Measurements from ENCODE around the gene VPS51. TPM values are rescaled to one million over a fixed set of nuclear protein-coding genes. Genes with fewer than 3 reads are reported as not detected.
A peak's percentile ranks its signal among the peaks of the same experiment; 100 is the strongest.

The VPS51 gene
- total RNA-seq, 1 donor from 2014 or later = 203 TPM

- no peak overlapping the region for H3K4me3 ChIP-seq (ENCODE audit: low read depth, low read length)
- FAIRE-seq = no peak
- H3K36me3 ChIP-seq (ENCODE audit: control insufficient read depth, insufficient read depth, low read length) = no peaks in the 10 kb centered on the region
- H3K27me3 ChIP-seq (ENCODE audit: control insufficient read depth, insufficient read depth, low read length) = no peaks in the 10 kb centered on the region
- no peak for DNase-seq (ENCODE audit: low read depth)
- TF ChIP-seq, protein P1, sequence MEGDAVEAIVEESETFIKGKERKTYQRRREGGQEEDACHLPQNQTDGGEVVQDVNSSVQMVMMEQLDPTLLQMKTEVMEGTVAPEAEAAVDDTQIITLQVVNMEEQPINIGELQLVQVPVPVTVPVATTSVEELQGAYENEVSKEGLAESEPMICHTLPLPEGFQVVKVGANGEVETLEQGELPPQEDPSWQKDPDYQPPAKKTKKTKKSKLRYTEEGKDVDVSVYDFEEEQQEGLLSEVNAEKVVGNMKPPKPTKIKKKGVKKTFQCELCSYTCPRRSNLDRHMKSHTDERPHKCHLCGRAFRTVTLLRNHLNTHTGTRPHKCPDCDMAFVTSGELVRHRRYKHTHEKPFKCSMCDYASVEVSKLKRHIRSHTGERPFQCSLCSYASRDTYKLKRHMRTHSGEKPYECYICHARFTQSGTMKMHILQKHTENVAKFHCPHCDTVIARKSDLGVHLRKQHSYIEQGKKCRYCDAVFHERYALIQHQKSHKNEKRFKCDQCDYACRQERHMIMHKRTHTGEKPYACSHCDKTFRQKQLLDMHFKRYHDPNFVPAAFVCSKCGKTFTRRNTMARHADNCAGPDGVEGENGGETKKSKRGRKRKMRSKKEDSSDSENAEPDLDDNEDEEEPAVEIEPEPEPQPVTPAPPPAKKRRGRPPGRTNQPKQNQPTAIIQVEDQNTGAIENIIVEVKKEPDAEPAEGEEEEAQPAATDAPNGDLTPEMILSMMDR (IDR thresholded peaks at IDR 0.05; ENCODE audit: insufficient read depth, low read length, severe bottlenecking) = no peak
Measured at GRCh38 chr11:65066315-65066714, 29.7 kb upstream of the VPS51 start.

- FAIRE-seq = no peak
Measured at GRCh38 chr11:65066805-65067291, 29.2 kb upstream of the VPS51 start.

GRCh38 chr11:65067446-65067845, 28.6 kb upstream of the VPS51 start:
- TF ChIP-seq, protein P1 (IDR thresholded peaks at IDR 0.05; ENCODE audit: insufficient read depth, low read length, severe bottlenecking) = no peak
- no peak for FAIRE-seq

More at GRCh38 chr11:65066805-65067291, 29.2 kb upstream of the VPS51 start:
- DNase-seq (ENCODE audit: low read depth) = no peak
- no peaks in the 10 kb centered on the region for H3K36me3 ChIP-seq (ENCODE audit: control insufficient read depth, insufficient read depth, low read length)
- H3K27me3 ChIP-seq (ENCODE audit: control insufficient read depth, insufficient read depth, low read length) = no peaks in the 10 kb centered on the region
- H3K4me3 ChIP-seq (ENCODE audit: low read depth, low read length) = no peak overlapping the region
- TF ChIP-seq, protein P1 (IDR thresholded peaks at IDR 0.05; ENCODE audit: insufficient read depth, low read length, severe bottlenecking) = no peak

DNA sequence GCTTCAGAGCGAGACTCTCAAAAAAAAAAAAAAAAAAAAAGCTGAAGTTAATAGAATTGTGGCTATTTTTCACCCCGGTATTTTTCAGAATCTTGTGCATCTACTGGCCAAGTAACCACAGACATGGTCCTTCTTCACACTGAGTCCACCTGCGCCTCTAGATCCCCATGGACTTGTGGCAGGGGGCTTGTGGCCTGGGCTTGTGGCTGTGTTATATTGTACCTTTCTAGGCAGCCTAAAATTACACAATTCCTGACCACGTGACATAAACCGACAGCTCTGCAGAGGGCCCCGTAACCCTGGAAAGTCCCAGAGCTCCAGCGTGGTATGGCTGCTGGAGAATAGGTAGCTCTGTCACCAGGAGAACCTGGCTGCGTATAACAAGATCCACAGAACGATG, 26.8 kb upstream of the VPS51 start:
- peak; percentile 43 for DNase-seq (ENCODE audit: low read depth)
- H3K27me3 ChIP-seq (ENCODE audit: control insufficient read depth, insufficient read depth, low read length) = no peaks in the 10 kb centered on the region
- TF ChIP-seq, protein P1 (IDR thresholded peaks at IDR 0.05; ENCODE audit: insufficient read depth, low read length, severe bottlenecking) = no peak
- no peaks in the 10 kb centered on the region for H3K36me3 ChIP-seq (ENCODE audit: control insufficient read depth, insufficient read depth, low read length)
- FAIRE-seq = no peak
- no peak overlapping the region for H3K4me3 ChIP-seq (ENCODE audit: low read depth, low read length)

More at GRCh38 chr11:65067446-65067845, 28.6 kb upstream of the VPS51 start:
- no peaks in the 10 kb centered on the region for H3K36me3 ChIP-seq (ENCODE audit: control insufficient read depth, insufficient read depth, low read length)
- H3K27me3 ChIP-seq (ENCODE audit: control insufficient read depth, insufficient read depth, low read length) = no peaks in the 10 kb centered on the region
- DNase-seq (ENCODE audit: low read depth) = no peak
- H3K4me3 ChIP-seq (ENCODE audit: low read depth, low read length) = no peak overlapping the region

GRCh38 chr11:65071907-65072630, 23.9 kb upstream of the VPS51 start:
- FAIRE-seq = no peak
- Histone ChIP-seq H3K36me3 (ENCODE audit: control insufficient read depth, insufficient read depth, low read length) (no peaks in the 10 kb centered on the region), H3K4me3 (ENCODE audit: low read depth, low read length) (no peak overlapping the region), H3K27me3 (ENCODE audit: control insufficient read depth, insufficient read depth, low read length) (no peaks in the 10 kb centered on the region)
- TF ChIP-seq, protein P1 (IDR thresholded peaks at IDR 0.05; ENCODE audit: insufficient read depth, low read length, severe bottlenecking) = no peak
- DNase-seq (ENCODE audit: low read depth) = no peak

- Histone ChIP-seq H3K27me3 (ENCODE audit: control insufficient read depth, insufficient read depth, low read length) (no peaks in the 10 kb centered on the region), H3K36me3 (ENCODE audit: control insufficient read depth, insufficient read depth, low read length) (no peaks in the 10 kb centered on the region), H3K4me3 (ENCODE audit: low read depth, low read length) (no peak overlapping the region)
- TF ChIP-seq, protein P1 (IDR thresholded peaks at IDR 0.05; ENCODE audit: insufficient read depth, low read length, severe bottlenecking) = no peak
- no peak for FAIRE-seq
- no peak for DNase-seq (ENCODE audit: low read depth)
Measured at GRCh38 chr11:65072631-65072966, 23.4 kb upstream of the VPS51 start.

All from bronchial epithelial cell (primary cell).